ENCODE results near the gene LNPEP.
A peak's percentile ranks its signal among the peaks of the same experiment; 100 is the strongest.

LNPEP gene

GRCh38 chr5:96961053-96961452 lies 25.2 kb downstream of the LNPEP start:
- H3K4me1 ChIP-seq (ENCODE audit: control insufficient read depth, low read length): peaks cover 72% of the 10 kb centered on the region
- no peaks in the 10 kb centered on the region for H3K9me2 ChIP-seq (replicated peaks; ENCODE audit: control insufficient read depth, low read length)
- no peaks in the 10 kb centered on the region for H3K27me3 ChIP-seq (ENCODE audit: control insufficient read depth, low read length)
- H4K20me1 ChIP-seq (ENCODE audit: control insufficient read depth, insufficient read depth, low read depth, low read length): no peaks in the 10 kb centered on the region
- TF ChIP-seq CTCF (IDR thresholded peaks at IDR 0.05; ENCODE audit: low read depth, low read length, poor library complexity, severe bottlenecking) (no peak), EZH2phosphoT487 (IDR thresholded peaks at IDR 0.05; ENCODE audit: borderline replicate concordance, low read length) (no peak)
- H3K4me3 ChIP-seq (ENCODE audit: low read length): peak overlapping the region; percentile 77
- peaks cover 50% of the 10 kb centered on the region for H3F3A ChIP-seq (ENCODE audit: control insufficient read depth, insufficient read depth)
- H3K4me2 ChIP-seq (ENCODE audit: low read length): peak overlapping the region; percentile 75
- H3K27ac ChIP-seq (ENCODE audit: low read depth, low read length): peak overlapping the region; percentile 90
- no peaks in the 10 kb centered on the region for H3K9me3 ChIP-seq (ENCODE audit: control insufficient read depth, insufficient read depth, low read length)
- peaks cover 26% of the 10 kb centered on the region for H3K36me3 ChIP-seq (ENCODE audit: control insufficient read depth, low read length)
- H3K79me2 ChIP-seq (ENCODE audit: control insufficient read depth, low read length): peaks cover 95% of the 10 kb centered on the region

- no peaks in the 10 kb centered on the region for H3K9me3 ChIP-seq (ENCODE audit: control insufficient read depth, insufficient read depth, low read length)
- H3K79me2 ChIP-seq (ENCODE audit: control insufficient read depth, low read length): peaks cover 95% of the 10 kb centered on the region
- peaks cover 35% of the 10 kb centered on the region for H3K36me3 ChIP-seq (ENCODE audit: control insufficient read depth, low read length)
- H3F3A ChIP-seq (ENCODE audit: control insufficient read depth, insufficient read depth): peaks cover 37% of the 10 kb centered on the region
- TF ChIP-seq CTCF (IDR thresholded peaks at IDR 0.05; ENCODE audit: low read depth, low read length, poor library complexity, severe bottlenecking) (no peak), EZH2phosphoT487 (IDR thresholded peaks at IDR 0.05; ENCODE audit: borderline replicate concordance, low read length) (no peak)
- peak overlapping the region; percentile 75 for H3K4me2 ChIP-seq (ENCODE audit: low read length)
- H3K27me3 ChIP-seq (ENCODE audit: control insufficient read depth, low read length): no peaks in the 10 kb centered on the region
- no peaks in the 10 kb centered on the region for H3K9me2 ChIP-seq (replicated peaks; ENCODE audit: control insufficient read depth, low read length)
- H3K4me1 ChIP-seq (ENCODE audit: control insufficient read depth, low read length): peaks cover 57% of the 10 kb centered on the region
- H4K20me1 ChIP-seq (ENCODE audit: control insufficient read depth, insufficient read depth, low read depth, low read length): no peaks in the 10 kb centered on the region
- H3K27ac ChIP-seq (ENCODE audit: low read depth, low read length): peak overlapping the region; percentile 90
- H3K4me3 ChIP-seq (ENCODE audit: low read length): peak overlapping the region; percentile 62
Measured at GRCh38 chr5:96962540-96962991, 26.7 kb downstream of the LNPEP start.

- peak overlapping the region; percentile 75 for H3K4me2 ChIP-seq (ENCODE audit: low read length)
- H3K4me3 ChIP-seq (ENCODE audit: low read length): no peak overlapping the region
- no peaks in the 10 kb centered on the region for H3K9me2 ChIP-seq (replicated peaks; ENCODE audit: control insufficient read depth, low read length)
Measured at GRCh38 chr5:96963267-96963666, 27.4 kb downstream of the LNPEP start.

More at GRCh38 chr5:96963267-96963666, 27.4 kb downstream of the LNPEP start:
- no peak for TF ChIP-seq EZH2phosphoT487 (IDR thresholded peaks at IDR 0.05; ENCODE audit: borderline replicate concordance, low read length)
- no peak for TF ChIP-seq CTCF (IDR thresholded peaks at IDR 0.05; ENCODE audit: low read depth, low read length, poor library complexity, severe bottlenecking)
- H3K27me3 ChIP-seq (ENCODE audit: control insufficient read depth, low read length): no peaks in the 10 kb centered on the region
- H4K20me1 ChIP-seq (ENCODE audit: control insufficient read depth, insufficient read depth, low read depth, low read length): no peaks in the 10 kb centered on the region
- no peak overlapping the region for H3K27ac ChIP-seq (ENCODE audit: low read depth, low read length)
- peaks cover 97% of the 10 kb centered on the region for H3K79me2 ChIP-seq (ENCODE audit: control insufficient read depth, low read length)
- H3K9me3 ChIP-seq (ENCODE audit: control insufficient read depth, insufficient read depth, low read length): no peaks in the 10 kb centered on the region
- H3F3A ChIP-seq (ENCODE audit: control insufficient read depth, insufficient read depth): peaks cover 30% of the 10 kb centered on the region
- H3K4me1 ChIP-seq (ENCODE audit: control insufficient read depth, low read length): peaks cover 55% of the 10 kb centered on the region
- H3K36me3 ChIP-seq (ENCODE audit: control insufficient read depth, low read length): peaks cover 34% of the 10 kb centered on the region
